HG03095 (cell line): ENCODE results near the gene TRMO.

ENCODE experiments used
- ATAC-seq: cut with Tn5 transposase; IDR thresholded peaks from one replicate; pipeline ENCODE4 v1.9.1; 2021; ENCODE audit warnings: moderate library complexity; ENCODE audit not compliant: unreplicated experiment

The TRMO gene

GRCh38 chr9:97861148-97861475, 61.2 kb downstream of the TRMO start:
- no peak for ATAC-seq

GRCh38 chr9:97860451-97861147, 61.7 kb downstream of the TRMO start:
- ATAC-seq, result no peak

GRCh38 chr9:97859346-97859745, 63.0 kb downstream of the TRMO start:
- no peak for ATAC-seq

- ATAC-seq, result no peak
Observed at GRCh38 chr9:97858826-97859225, 63.5 kb downstream of the TRMO start.

GRCh38 chr9:97858393-97858713, 63.9 kb downstream of the TRMO start:
- no peak for ATAC-seq

GRCh38 chr9:97857606-97858392, 64.5 kb downstream of the TRMO start:
- ATAC-seq, result no peak

GRCh38 chr9:97856857-97857605, 65.3 kb downstream of the TRMO start:
- ATAC-seq, result no peak

- no peak for ATAC-seq
Observed at GRCh38 chr9:97855899-97856298, 66.4 kb downstream of the TRMO start.

GRCh38 chr9:97855486-97855875, 66.8 kb downstream of the TRMO start:
- ATAC-seq, result no peak

GRCh38 chr9:97854696-97855485, 67.4 kb downstream of the TRMO start:
- ATAC-seq, result no peak
